Measurements from ENCODE around the gene NLRC4. TPM values are rescaled to one million over a fixed set of nuclear protein-coding genes. Genes with fewer than 3 reads are reported as not detected.
"Not testable (repeated sequence)": the region's sequence is repeated elsewhere in the genome, so short reads cannot be mapped to it uniquely, and the experiment has no call there.

Gene NLRC4
- total RNA-seq, 4 donors from 2014 or later = 0.44 to 0.91 (median 0.57) TPM; not detected in 1

GRCh38 chr2:32277363-32277673, 12.6 kb upstream of the NLRC4 start:
- WGBS, 2 donors = 51 to 52% methylated on average over 5 of the region's 5 CpGs
- peak overlapping the region; percentile 92 to 95 (median 92) for H3K27ac ChIP-seq
- DNase-seq = no peak
- peaks cover 0 to 24% (median 0%) of the 10 kb centered on the region in 3 donors for H3K36me3 ChIP-seq
- TF ChIP-seq CTCF (IDR thresholded peaks at IDR 0.05) = no peak
- intact Hi-C loops (cut with DNase I) = no loop called here
- no peaks in the 10 kb centered on the region for H3K9me3 ChIP-seq
- H3K27me3 ChIP-seq = no peaks in the 10 kb centered on the region
- H3K4me1 ChIP-seq = peaks cover 3 to 41% (median 11%) of the 10 kb centered on the region in 3 donors
- peak overlapping the region; percentile 99 for H3K4me3 ChIP-seq

GRCh38 chr2:32275790-32276189, 11.1 kb upstream of the NLRC4 start:
- intact Hi-C loops (cut with DNase I); DNase-seq: not testable (repeated sequence)

GRCh38 chr2:32274289-32274688, 9.6 kb upstream of the NLRC4 start:
- 60 to 70% methylated on average over 2 of the region's 2 CpGs for WGBS, 2 donors
- no peak for TF ChIP-seq POLR2A (IDR thresholded peaks at IDR 0.05)
- no peak for TF ChIP-seq CTCF (IDR thresholded peaks at IDR 0.05)
- no peak for DNase-seq
- intact Hi-C loops (cut with DNase I) = no loop called here
- no peak overlapping the region for H3K4me3 ChIP-seq
- H3K36me3 ChIP-seq = no peaks in the 10 kb centered on the region
- no peak overlapping the region for H3K27ac ChIP-seq
- peaks cover 0 to 13% (median 0%) of the 10 kb centered on the region in 4 donors for H3K27me3 ChIP-seq
- no peaks in the 10 kb centered on the region for H3K9me3 ChIP-seq
- H3K4me1 ChIP-seq = peaks cover 0 to 17% (median 5%) of the 10 kb centered on the region in 3 donors

More at GRCh38 chr2:32275790-32276189, 11.1 kb upstream of the NLRC4 start:
- H3K36me3 ChIP-seq, H3K4me3 ChIP-seq, H3K27ac ChIP-seq, H3K27me3 ChIP-seq, H3K9me3 ChIP-seq: not testable (repeated sequence)
- WGBS, 2 donors = 84 to 88% methylated on average over 3 to 7 of the region's 7 CpGs
- peaks cover 0 to 32% (median 11%) of the 10 kb centered on the region in 3 donors for H3K4me1 ChIP-seq

- DNase-seq = no peak
- peaks cover 0 to 4% (median 0%) of the 10 kb centered on the region in 3 donors for H3K4me1 ChIP-seq
- intact Hi-C loops (cut with DNase I) = no loop called here
- no peaks in the 10 kb centered on the region for H3K36me3 ChIP-seq
- WGBS, 2 donors = 43 to 63% methylated on average over 3 of the region's 3 CpGs
- TF ChIP-seq POLR2A (IDR thresholded peaks at IDR 0.05) (no peak), CTCF (IDR thresholded peaks at IDR 0.05) (no peak)
- no peak overlapping the region for H3K4me3 ChIP-seq
- no peaks in the 10 kb centered on the region for H3K9me3 ChIP-seq
- peaks cover 0 to 17% (median 0%) of the 10 kb centered on the region in 4 donors for H3K27me3 ChIP-seq
- no peak overlapping the region for H3K27ac ChIP-seq
Measured at GRCh38 chr2:32272279-32272678, 7.6 kb upstream of the NLRC4 start.

GRCh38 chr2:32271063-32271462, 6.4 kb upstream of the NLRC4 start:
- no peak for DNase-seq

More at GRCh38 chr2:32271063-32271462, 6.4 kb upstream of the NLRC4 start:
- WGBS, 2 donors = 67 to 75% methylated on average over 2 of the region's 2 CpGs
- no peaks in the 10 kb centered on the region for H3K9me3 ChIP-seq
- H3K4me3 ChIP-seq = no peak overlapping the region
- intact Hi-C loops (cut with DNase I) = no loop called here
- H3K36me3 ChIP-seq = no peaks in the 10 kb centered on the region
- peaks cover 0 to 17% (median 0%) of the 10 kb centered on the region in 4 donors for H3K27me3 ChIP-seq
- H3K4me1 ChIP-seq = no peaks in the 10 kb centered on the region
- no peak overlapping the region for H3K27ac ChIP-seq
- no peak for TF ChIP-seq POLR2A (IDR thresholded peaks at IDR 0.05)
- no peak for TF ChIP-seq CTCF (IDR thresholded peaks at IDR 0.05)
